C4-2B (cell line): ENCODE data around the gene CUEDC1.

Experiments used
- ZFX ChIP-seq: fragments of 450-650 bp; IDR thresholded peaks from 2 replicates; pipeline ENCODE4 v1.6.1; 2017
- TF ChIP-seq, protein P1 (sequence below): fragments of 450-650 bp; conservative IDR thresholded peaks from 2 replicates; pipeline ENCODE4 v1.5.1; 2017; ENCODE audit warnings: mild to moderate bottlenecking

DNA sequence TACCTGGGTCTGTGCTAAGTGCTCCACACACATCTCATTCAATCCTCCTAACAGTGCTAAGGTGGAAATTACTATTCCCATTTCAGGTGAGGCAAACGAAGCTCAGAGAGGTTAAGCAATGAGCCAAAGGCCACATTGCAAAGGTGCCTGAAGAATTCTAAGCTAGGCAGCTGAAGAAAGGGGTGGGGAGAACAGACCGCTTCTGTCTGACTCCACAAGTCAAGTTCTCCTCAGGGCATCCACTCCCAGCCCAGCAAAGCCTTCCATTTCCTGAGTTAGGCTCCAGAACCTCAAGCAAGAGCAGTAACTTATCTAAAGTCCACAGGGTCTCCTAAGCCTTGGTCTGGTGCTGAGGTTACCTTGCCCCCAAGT lies 78.4 kb downstream of the CUEDC1 start:
- TF ChIP-seq, protein P1, sequence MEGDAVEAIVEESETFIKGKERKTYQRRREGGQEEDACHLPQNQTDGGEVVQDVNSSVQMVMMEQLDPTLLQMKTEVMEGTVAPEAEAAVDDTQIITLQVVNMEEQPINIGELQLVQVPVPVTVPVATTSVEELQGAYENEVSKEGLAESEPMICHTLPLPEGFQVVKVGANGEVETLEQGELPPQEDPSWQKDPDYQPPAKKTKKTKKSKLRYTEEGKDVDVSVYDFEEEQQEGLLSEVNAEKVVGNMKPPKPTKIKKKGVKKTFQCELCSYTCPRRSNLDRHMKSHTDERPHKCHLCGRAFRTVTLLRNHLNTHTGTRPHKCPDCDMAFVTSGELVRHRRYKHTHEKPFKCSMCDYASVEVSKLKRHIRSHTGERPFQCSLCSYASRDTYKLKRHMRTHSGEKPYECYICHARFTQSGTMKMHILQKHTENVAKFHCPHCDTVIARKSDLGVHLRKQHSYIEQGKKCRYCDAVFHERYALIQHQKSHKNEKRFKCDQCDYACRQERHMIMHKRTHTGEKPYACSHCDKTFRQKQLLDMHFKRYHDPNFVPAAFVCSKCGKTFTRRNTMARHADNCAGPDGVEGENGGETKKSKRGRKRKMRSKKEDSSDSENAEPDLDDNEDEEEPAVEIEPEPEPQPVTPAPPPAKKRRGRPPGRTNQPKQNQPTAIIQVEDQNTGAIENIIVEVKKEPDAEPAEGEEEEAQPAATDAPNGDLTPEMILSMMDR: no peak
- no peak for TF ChIP-seq ZFX
